ENCODE data around the gene ACR. TPM values are rescaled to one million over a fixed set of nuclear protein-coding genes. Genes with fewer than 3 reads are reported as not detected.

The ACR gene
- total RNA-seq, 1 experiment from 2014 or later = 0.21 TPM

- DNase-seq (ENCODE audit: low read depth, low spot score) (no peak), ATAC-seq (no peak)
- intact Hi-C loops (cut with micrococcal nuclease; ENCODE audit: unreplicated experiment) (no loop called here), in situ Hi-C loops (cut with HindIII; ENCODE audit: low pct_unique_long_range_greater_than_20kb, low sequenced_read_pairs) (no loop called here)
- no peak overlapping the region for H3K27ac ChIP-seq (ENCODE audit: low read length)
- CTCF ChIA-PET = no interaction called here
- no peaks in the 10 kb centered on the region for H3K27me3 ChIP-seq (ENCODE audit: control insufficient read depth, insufficient read depth, low read length)
- no TSS peak for BruUV-seq (replicated peaks)
- H3K9me3 ChIP-seq (ENCODE audit: control insufficient read depth, insufficient read depth, low read depth, low read length) = no peaks in the 10 kb centered on the region
- POLR2A ChIA-PET = no interaction called here
- TF ChIP-seq REST (IDR thresholded peaks at IDR 0.05; ENCODE audit: insufficient read depth in 1 of 2, low read depth in 2 of 2, low read length in 1 of 2) (no peak), TCF7L2 (IDR thresholded peaks at IDR 0.05; ENCODE audit: low read depth, low read length) (no peak), SIN3A (IDR thresholded peaks at IDR 0.05; ENCODE audit: borderline replicate concordance, insufficient read depth, low read depth, low read length) (no peak), CTCF (IDR thresholded peaks at IDR 0.05) (no peak), POLR2AphosphoS5 (IDR thresholded peaks at IDR 0.05; ENCODE audit: low read depth, low read length) (no peak)
- no peaks in the 10 kb centered on the region for H3K36me3 ChIP-seq (ENCODE audit: control insufficient read depth, insufficient read depth, low read length)
- no peaks in the 10 kb centered on the region for H3K4me1 ChIP-seq (ENCODE audit: control insufficient read depth, insufficient read depth, low read length)
- no peak overlapping the region for H3K4me3 ChIP-seq (ENCODE audit: low read depth in 2 of 2, low read length in 2 of 2)
Observed at GRCh38 chr22:50715776-50716175, 22.2 kb upstream of the ACR start.

- H3K27ac ChIP-seq (ENCODE audit: low read length) = no peak overlapping the region
- H3K4me1 ChIP-seq (ENCODE audit: control insufficient read depth, insufficient read depth, low read length) = no peaks in the 10 kb centered on the region
- BruUV-seq (replicated peaks) = no TSS peak
- DNase-seq (ENCODE audit: low read depth, low spot score) (no peak), ATAC-seq (no peak)
- intact Hi-C loops (cut with micrococcal nuclease; ENCODE audit: unreplicated experiment) = no loop called here
- H3K27me3 ChIP-seq (ENCODE audit: control insufficient read depth, insufficient read depth, low read length) = no peaks in the 10 kb centered on the region
- H3K36me3 ChIP-seq (ENCODE audit: control insufficient read depth, insufficient read depth, low read length) = no peaks in the 10 kb centered on the region
- TF ChIP-seq POLR2AphosphoS5 (IDR thresholded peaks at IDR 0.05; ENCODE audit: low read depth, low read length) (no peak), TCF7L2 (IDR thresholded peaks at IDR 0.05; ENCODE audit: low read depth, low read length) (no peak), REST (IDR thresholded peaks at IDR 0.05; ENCODE audit: insufficient read depth in 1 of 2, low read depth in 2 of 2, low read length in 1 of 2) (no peak)
- H3K4me3 ChIP-seq (ENCODE audit: low read depth in 2 of 2, low read length in 2 of 2) = no peak overlapping the region
- ChIA-PET CTCF (no interaction called here), POLR2A (no interaction called here)
- in situ Hi-C loops (cut with HindIII; ENCODE audit: low pct_unique_long_range_greater_than_20kb, low sequenced_read_pairs) = no loop called here
- H3K9me3 ChIP-seq (ENCODE audit: control insufficient read depth, insufficient read depth, low read depth, low read length) = no peaks in the 10 kb centered on the region
Observed at GRCh38 chr22:50716290-50717024, 21.5 kb upstream of the ACR start.

All from Panc1 (cell line).